Measurements from ENCODE around the gene IER2.
A peak's percentile ranks its signal among the peaks of the same experiment; 100 is the strongest.

DNA sequence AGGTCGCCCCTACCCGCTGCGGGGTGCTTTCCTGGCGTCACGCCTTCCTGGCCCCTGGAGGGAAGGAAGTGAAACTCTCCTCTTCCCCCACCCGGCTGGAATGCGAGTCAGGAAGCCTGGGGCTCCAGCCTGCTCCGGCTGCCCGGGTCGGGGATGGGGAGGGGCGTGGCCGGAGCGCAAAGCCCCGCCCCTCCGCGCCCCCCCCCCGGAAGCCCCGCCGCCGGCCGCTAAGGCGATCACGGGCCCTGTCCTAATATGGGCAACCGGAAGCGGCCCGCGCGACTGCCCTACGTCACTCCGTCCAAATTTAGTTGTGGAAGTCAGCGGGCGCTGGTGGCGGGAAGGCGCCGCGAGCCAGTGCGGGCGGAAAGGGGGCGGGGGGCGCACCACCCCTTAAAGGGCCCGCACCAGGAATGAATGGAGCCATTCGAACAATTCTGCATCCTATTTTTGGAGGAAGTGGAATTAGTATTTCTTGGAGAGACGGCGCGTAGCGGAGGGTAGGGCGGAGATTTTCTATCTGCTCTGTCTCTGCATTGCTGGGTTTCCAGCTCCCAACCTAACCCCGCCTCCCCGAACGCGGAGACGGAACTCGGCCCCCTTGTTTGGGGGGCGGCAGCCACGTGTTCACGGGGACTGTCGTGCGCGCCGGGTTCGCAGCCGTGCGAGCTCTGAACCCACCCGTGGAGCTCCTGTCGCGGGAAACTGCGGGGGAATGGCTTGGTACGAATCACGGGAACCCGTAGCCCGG is 1.6 kb downstream of the IER2 start:
- TF ChIP-seq EP300 (IDR thresholded peaks at IDR 0.05): peak; percentile 44
- peak in 2 of 4 donors; percentile 94 for TF ChIP-seq POLR2A (IDR thresholded peaks at IDR 0.05)
